PC-3 (cell line): ENCODE measurements around the gene NCKIPSD. TPM values are rescaled to one million over a fixed set of nuclear protein-coding genes. Genes with fewer than 3 reads are reported as not detected.

Experiments used
- ATAC-seq: fragments of 200-7000 bp; cut with Tn5 transposase; 2 replicates; pipeline ENCODE4 v1.9.1; 2020; ENCODE audit warnings: mild to moderate bottlenecking, moderate library complexity
- BruUV-seq: library from RNA; stranded (reverse); fragments of 400-500 nt; replicated peaks from 2 replicates; lab custom pipeline; 2021; lab: Mats Ljungman, UMichigan
- CTCF ChIA-PET: fragments of 300-600 bp; sonication (Branson Sonifier 250); formaldehyde crosslinking; loops from one replicate; lab custom pipeline; 2022; ENCODE audit warnings: antibody characterized with exemption; lab: Charles Lee
- POLR2A ChIA-PET: fragments of 300-600 bp; sonication (Branson Sonifier 250); formaldehyde crosslinking; loops from one replicate; lab custom pipeline; 2022; ENCODE audit warnings: antibody characterized with exemption; ENCODE audit not compliant: unreplicated experiment; lab: Charles Lee
- DNase-seq: peaks from one replicate; pipeline ENCODE4 v3.0.0-alpha.2; 2015
- H2AFZ ChIP-seq: fragments of 300-600 bp; sonication (generic); 2 replicates; pipeline ENCODE4 v1.6.0; 2016; ENCODE audit warnings: antibody characterized with exemption, low read length
- H3F3A ChIP-seq: fragments of 300-600 bp; sonication (generic); one replicate; pipeline ENCODE4 v1.6.0; 2017; ENCODE audit warnings: antibody characterized with exemption, low read length, control low read depth, mild to moderate bottlenecking; ENCODE audit not compliant: unreplicated experiment
- H3K27ac ChIP-seq: fragments of 300-600 bp; sonication (generic); 2 replicates; pipeline ENCODE4 v1.5.1; 2016; ENCODE audit warnings: mild to moderate bottlenecking, low read length
- H3K27me3 ChIP-seq: fragments of 300-600 bp; sonication (generic); 2 replicates; pipeline ENCODE4 v1.6.1; 2016; ENCODE audit warnings: low read length, mixed read lengths
- H3K36me3 ChIP-seq: fragments of 300-600 bp; sonication (generic); 2 replicates; pipeline ENCODE4 v1.6.1; 2016; ENCODE audit warnings: low read depth, mixed run types, low read length, mixed read lengths
- H3K4me1 ChIP-seq: fragments of 300-600 bp; sonication (generic); 2 replicates; pipeline ENCODE4 v1.5.1; 2016; ENCODE audit warnings: low read length; ENCODE audit not compliant: insufficient read depth
- H3K4me2 ChIP-seq: fragments of 300-600 bp; sonication (generic); 2 replicates; pipeline ENCODE4 v1.6.0; 2016; ENCODE audit warnings: low read length
- H3K4me3 ChIP-seq: fragments of 300-600 bp; sonication (generic); 2 replicates; pipeline ENCODE4 v1.5.1; 2016; ENCODE audit warnings: mild to moderate bottlenecking, low read length, mixed read lengths
- H3K79me2 ChIP-seq: fragments of 300-600 bp; sonication (generic); 2 replicates; pipeline ENCODE4 v1.6.1; 2017; ENCODE audit warnings: low read length, mixed read lengths
- H3K9ac ChIP-seq: fragments of 300-600 bp; sonication (generic); 2 replicates; pipeline ENCODE4 v1.6.0; 2016; ENCODE audit warnings: mild to moderate bottlenecking, low read length
- H3K9me2 ChIP-seq: fragments of 300-600 bp; sonication (generic); replicated peaks from 2 replicates; pipeline ENCODE4 v1.6.1; 2016; ENCODE audit warnings: mixed run types, low read length, mixed read lengths
- H3K9me3 ChIP-seq: fragments of 300-600 bp; sonication (generic); 2 replicates; pipeline ENCODE4 v1.6.1; 2016; ENCODE audit warnings: low read length, mixed read lengths
- H4K20me1 ChIP-seq: fragments of 300-600 bp; sonication (generic); 2 replicates; pipeline ENCODE4 v1.6.1; 2016; ENCODE audit warnings: low read length, mixed read lengths
- CTCF ChIP-seq: fragments of 300-600 bp; sonication (generic); conservative IDR thresholded peaks from 2 replicates; pipeline ENCODE4 v1.5.1; 2017; ENCODE audit warnings: antibody characterized with exemption, low read depth, mild to moderate bottlenecking, low read length
- EZH2 ChIP-seq: fragments of 300-600 bp; sonication (generic); IDR thresholded peaks from one replicate; pipeline ENCODE4 v1.6.1; 2017; ENCODE audit warnings: antibody characterized with exemption, mild to moderate bottlenecking, low read length; ENCODE audit not compliant: unreplicated experiment
- EZH2phosphoT487 ChIP-seq: fragments of 300-600 bp; sonication (generic); IDR thresholded peaks from 2 replicates; pipeline ENCODE4 v1.6.1; 2018; ENCODE audit warnings: mild to moderate bottlenecking, antibody characterized with exemption, low read length, borderline replicate concordance
- intact Hi-C: fragments of 100-400 bp; cut with micrococcal nuclease; formaldehyde crosslinking; loops from 2 replicates; pipeline ENCODE4 v1.9.0; 2023
- total RNA-seq: library from RNA; depleted of rRNA; stranded (reverse); fragments of >200 nt; gene quantifications from 2 replicates; pipeline ENCODE4 v1.2.3, GENCODE V29; 2014

NCKIPSD gene
- total RNA-seq, 1 experiment from 2014 or later = 66.8 TPM

- BruUV-seq = no TSS peak
- peaks cover 18% of the 10 kb centered on the region for H3K79me2 ChIP-seq
Observed at GRCh38 chr3:48630833-48631232, 54.9 kb downstream of the NCKIPSD start.

GRCh38 chr3:48630407-48630806, 55.3 kb downstream of the NCKIPSD start:
- intact Hi-C loops = no loop called here
- no peaks in the 10 kb centered on the region for H3K27me3 ChIP-seq
- no peaks in the 10 kb centered on the region for H4K20me1 ChIP-seq
- no peaks in the 10 kb centered on the region for H3K9me3 ChIP-seq
- H3K79me2 ChIP-seq = peaks cover 18% of the 10 kb centered on the region
- no peak for DNase-seq
- TF ChIP-seq EZH2phosphoT487 (no peak), EZH2 (no peak), CTCF (no peak)
- no peak overlapping the region for H2AFZ ChIP-seq
- no peak overlapping the region for H3K9ac ChIP-seq
- POLR2A ChIA-PET = no interaction called here
- BruUV-seq = no TSS peak
- no peaks in the 10 kb centered on the region for H3F3A ChIP-seq
- no peaks in the 10 kb centered on the region for H3K9me2 ChIP-seq
- no peak overlapping the region for H3K27ac ChIP-seq
- no peak for ATAC-seq
- H3K4me1 ChIP-seq = peaks cover 9% of the 10 kb centered on the region
- H3K4me2 ChIP-seq = no peak overlapping the region
- H3K36me3 ChIP-seq = peaks cover 28% of the 10 kb centered on the region
- no peak overlapping the region for H3K4me3 ChIP-seq
- CTCF ChIA-PET = no interaction called here

More at GRCh38 chr3:48630833-48631232, 54.9 kb downstream of the NCKIPSD start:
- POLR2A ChIA-PET = no interaction called here
- Histone ChIP-seq H3K9ac (no peak overlapping the region), H3K36me3 (peaks cover 26% of the 10 kb centered on the region), H3K9me3 (no peaks in the 10 kb centered on the region), H4K20me1 (no peaks in the 10 kb centered on the region), H2AFZ (no peak overlapping the region), H3K4me1 (peaks cover 10% of the 10 kb centered on the region), H3K9me2 (no peaks in the 10 kb centered on the region), H3F3A (no peaks in the 10 kb centered on the region), H3K27me3 (no peaks in the 10 kb centered on the region), H3K4me3 (no peak overlapping the region), H3K4me2 (no peak overlapping the region), H3K27ac (no peak overlapping the region)
- intact Hi-C loops = no loop called here
- no peak for TF ChIP-seq EZH2
- TF ChIP-seq EZH2phosphoT487 = no peak
- TF ChIP-seq CTCF = no peak
- CTCF ChIA-PET = no interaction called here
- DNase-seq (no peak), ATAC-seq (no peak)

- Histone ChIP-seq H3K9me2 (no peaks in the 10 kb centered on the region), H3K79me2 (peaks cover 15% of the 10 kb centered on the region), H3K4me1 (peaks cover 9% of the 10 kb centered on the region), H3K9ac (no peak overlapping the region), H2AFZ (no peak overlapping the region), H3K27me3 (no peaks in the 10 kb centered on the region), H3K4me2 (no peak overlapping the region), H3K9me3 (no peaks in the 10 kb centered on the region), H4K20me1 (no peaks in the 10 kb centered on the region), H3K4me3 (no peak overlapping the region), H3K36me3 (peaks cover 28% of the 10 kb centered on the region), H3F3A (no peaks in the 10 kb centered on the region), H3K27ac (no peak overlapping the region)
- ChIA-PET POLR2A (no interaction called here), CTCF (no interaction called here)
- DNase-seq (no peak), ATAC-seq (no peak)
- TF ChIP-seq CTCF (no peak), EZH2phosphoT487 (no peak), EZH2 (no peak)
- intact Hi-C loops = no loop called here
- BruUV-seq = no TSS peak
Observed at GRCh38 chr3:48629894-48630293, 55.8 kb downstream of the NCKIPSD start.
